Panc1 (cell line): Measurements from ENCODE around the gene MRFAP1L1. TPM values are rescaled to one million over a fixed set of nuclear protein-coding genes. Genes with fewer than 3 reads are reported as not detected.

Source experiments
- ATAC-seq: fragments of 200-7000 bp; cut with Tn5 transposase; 2 replicates; pipeline ENCODE4 v1.9.1; 2020; ENCODE audit warnings: mild to moderate bottlenecking, moderate library complexity
- BruUV-seq: library from RNA; stranded (reverse); fragments of 400-500 nt; replicated peaks from 2 replicates; lab custom pipeline; 2021; lab: Mats Ljungman, UMichigan
- CTCF ChIA-PET: fragments of 300-600 bp; sonication (Branson Sonifier 250); formaldehyde crosslinking; loops from one replicate; lab custom pipeline; 2022; ENCODE audit warnings: antibody characterized with exemption; lab: Charles Lee
- POLR2A ChIA-PET: fragments of 300-600 bp; sonication (Branson Sonifier 250); formaldehyde crosslinking; loops from one replicate; lab custom pipeline; 2022; ENCODE audit warnings: antibody characterized with exemption; lab: Charles Lee
- DNase-seq: peaks from one replicate; pipeline ENCODE4 v3.0.0-alpha.2; 2010; ENCODE audit warnings: low read depth, low spot score
- H3K27ac ChIP-seq: 2 replicates; pipeline ENCODE4 v1.5.1; 2011; ENCODE audit warnings: mild to moderate bottlenecking, low read length, inconsistent platforms
- H3K27me3 ChIP-seq: fragments of 200-500 bp; sonication (Bioruptor generic); 2 replicates; pipeline ENCODE4 v1.6.0; 2014; ENCODE audit warnings: low read length, inconsistent platforms; ENCODE audit not compliant: control insufficient read depth, insufficient read depth
- H3K36me3 ChIP-seq: fragments of 200-500 bp; sonication (Bioruptor generic); 2 replicates; pipeline ENCODE4 v1.5.1; 2014; ENCODE audit warnings: inconsistent platforms, mild to moderate bottlenecking, low read length, moderate library complexity; ENCODE audit not compliant: control insufficient read depth, insufficient read depth
- H3K4me1 ChIP-seq: 2 replicates; pipeline ENCODE4 v1.5.1; 2011; ENCODE audit warnings: inconsistent platforms, mild to moderate bottlenecking, low read length, moderate library complexity; ENCODE audit not compliant: control insufficient read depth, insufficient read depth
- H3K4me3 ChIP-seq, 2 experiments: 2 replicates each; pipeline ENCODE4 v1.5.1; 2011 to 2012; ENCODE audit warnings: low read depth in 2 of 2, low read length in 2 of 2, mild to moderate bottlenecking in 2 of 2, inconsistent platforms in 1 of 2, moderate library complexity in 1 of 2
- H3K9me3 ChIP-seq: fragments of 200-500 bp; sonication (Bioruptor generic); 2 replicates; pipeline ENCODE4 v1.5.1; 2014; ENCODE audit warnings: low read depth, mild to moderate bottlenecking, inconsistent platforms, low read length, moderate library complexity; ENCODE audit not compliant: control insufficient read depth, insufficient read depth
- POLR2AphosphoS5 ChIP-seq: IDR thresholded peaks from 2 replicates; pipeline ENCODE4 v1.6.1; 2012; ENCODE audit warnings: mild to moderate bottlenecking, low read depth, low read length, moderate library complexity
- REST ChIP-seq, 2 experiments: IDR thresholded peaks; 2 replicates each; pipeline ENCODE4 v1.6.1; 2011 to 2012; ENCODE audit warnings: low read depth in 2 of 2, control low read depth in 1 of 2, low read length in 1 of 2, mild to moderate bottlenecking in 1 of 2, moderate library complexity in 1 of 2; ENCODE audit not compliant: insufficient read depth in 1 of 2
- SIN3A ChIP-seq: IDR thresholded peaks from 2 replicates; pipeline ENCODE4 v1.6.1; 2012; ENCODE audit warnings: low read depth, mild to moderate bottlenecking, low read length, moderate library complexity, borderline replicate concordance; ENCODE audit not compliant: insufficient read depth
- TCF7L2 ChIP-seq: IDR thresholded peaks from 2 replicates; pipeline ENCODE4 v1.6.1; 2011; ENCODE audit warnings: mild to moderate bottlenecking, low read depth, low read length, inconsistent platforms
- in situ Hi-C: cut with HindIII; loops from 2 replicates; pipeline ENCODE4 v1.10.0; 2016; ENCODE audit warnings: low sequenced_read_pairs, low pct_unique_long_range_greater_than_20kb
- intact Hi-C: fragments of 100-400 bp; cut with micrococcal nuclease; formaldehyde crosslinking; loops from one replicate; pipeline ENCODE4 v1.10.0; 2022; ENCODE audit not compliant: unreplicated experiment
- total RNA-seq: library from RNA; stranded (reverse); gene quantifications from one replicate; pipeline ENCODE4 v1.2.1, GENCODE V29; 2021; ENCODE audit not compliant: unreplicated experiment
- TF ChIP-seq, protein P1 (sequence below): fragments of 450-650 bp; IDR thresholded peaks from 2 replicates; pipeline ENCODE4 v1.5.1; 2017; ENCODE audit warnings: mild to moderate bottlenecking

Gene MRFAP1L1
- total RNA-seq, 1 experiment from 2014 or later = 29.5 TPM

DNA sequence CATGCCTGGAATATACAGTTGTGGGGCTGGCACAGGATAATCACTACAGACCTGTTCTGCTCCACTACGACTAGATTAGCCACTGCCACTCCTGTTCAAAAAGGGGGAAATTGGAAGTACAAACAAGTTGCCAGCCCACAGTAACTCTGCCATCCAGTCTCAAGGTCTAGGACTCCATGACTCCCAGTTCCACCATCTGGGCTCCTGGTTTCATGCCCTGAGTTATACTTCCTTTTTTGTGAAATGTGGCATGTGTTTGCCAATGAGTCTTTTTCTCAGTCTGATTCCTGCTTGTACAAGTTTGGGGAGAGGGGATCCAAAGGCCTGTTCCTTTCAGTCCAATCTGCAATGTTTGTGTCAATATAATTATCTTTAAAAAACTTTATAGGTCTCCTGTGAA lies 5.3 kb upstream of the MRFAP1L1 start:
- in situ Hi-C loops (no loop called here), intact Hi-C loops (loop anchor here (10.0 kb wide), 1 partner anchor 70 kb away; the partner anchor contains the start of gene KIAA0232)
- H3K36me3 ChIP-seq = no peaks in the 10 kb centered on the region
- no peak for TF ChIP-seq SIN3A
- no peak for TF ChIP-seq REST (IDR thresholded peaks at IDR 0.05; ENCODE audit: insufficient read depth in 1 of 2, low read depth in 2 of 2, low read length in 1 of 2)
- no peak for TF ChIP-seq TCF7L2
- H3K27me3 ChIP-seq = no peaks in the 10 kb centered on the region
- H3K4me3 ChIP-seq = no peak overlapping the region
- H3K4me1 ChIP-seq = peaks cover 18% of the 10 kb centered on the region
- no TSS peak for BruUV-seq
- ChIA-PET POLR2A (no interaction called here), CTCF (no interaction called here)
- DNase-seq (no peak), ATAC-seq (no peak)
- H3K9me3 ChIP-seq = no peaks in the 10 kb centered on the region
- H3K27ac ChIP-seq = peak overlapping the region; percentile 96

- TF ChIP-seq REST (IDR thresholded peaks at IDR 0.05; ENCODE audit: insufficient read depth in 1 of 2, low read depth in 2 of 2, low read length in 1 of 2) (no peak), SIN3A (no peak), POLR2AphosphoS5 (no peak), TCF7L2 (no peak)
- TF ChIP-seq, protein P1, sequence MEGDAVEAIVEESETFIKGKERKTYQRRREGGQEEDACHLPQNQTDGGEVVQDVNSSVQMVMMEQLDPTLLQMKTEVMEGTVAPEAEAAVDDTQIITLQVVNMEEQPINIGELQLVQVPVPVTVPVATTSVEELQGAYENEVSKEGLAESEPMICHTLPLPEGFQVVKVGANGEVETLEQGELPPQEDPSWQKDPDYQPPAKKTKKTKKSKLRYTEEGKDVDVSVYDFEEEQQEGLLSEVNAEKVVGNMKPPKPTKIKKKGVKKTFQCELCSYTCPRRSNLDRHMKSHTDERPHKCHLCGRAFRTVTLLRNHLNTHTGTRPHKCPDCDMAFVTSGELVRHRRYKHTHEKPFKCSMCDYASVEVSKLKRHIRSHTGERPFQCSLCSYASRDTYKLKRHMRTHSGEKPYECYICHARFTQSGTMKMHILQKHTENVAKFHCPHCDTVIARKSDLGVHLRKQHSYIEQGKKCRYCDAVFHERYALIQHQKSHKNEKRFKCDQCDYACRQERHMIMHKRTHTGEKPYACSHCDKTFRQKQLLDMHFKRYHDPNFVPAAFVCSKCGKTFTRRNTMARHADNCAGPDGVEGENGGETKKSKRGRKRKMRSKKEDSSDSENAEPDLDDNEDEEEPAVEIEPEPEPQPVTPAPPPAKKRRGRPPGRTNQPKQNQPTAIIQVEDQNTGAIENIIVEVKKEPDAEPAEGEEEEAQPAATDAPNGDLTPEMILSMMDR = no peak
- DNase-seq = no peak
- CTCF ChIA-PET = no interaction called here
- intact Hi-C loops (loop anchor here (10.0 kb wide), 1 partner anchor 74 kb away; the partner anchor contains the start of gene KIAA0232), in situ Hi-C loops (no loop called here)
- no peak overlapping the region for H3K4me3 ChIP-seq
- POLR2A ChIA-PET = no interaction called here
- H3K27ac ChIP-seq = no peak overlapping the region
- H3K4me1 ChIP-seq = peaks cover 12% of the 10 kb centered on the region
- ATAC-seq = no peak
- no peaks in the 10 kb centered on the region for H3K27me3 ChIP-seq
- no peaks in the 10 kb centered on the region for H3K9me3 ChIP-seq
- no peaks in the 10 kb centered on the region; the same call in 1 of the 2 replicates for H3K36me3 ChIP-seq
- BruUV-seq = no TSS peak
These were observed 1.3 kb upstream of the MRFAP1L1 start for GRCh38 chr4:6710996-6711395.
